Body of pancreas (tissue), 4 donors: ENCODE data around the gene ADORA2B. TPM values are rescaled to one million over a fixed set of nuclear protein-coding genes. Genes with fewer than 3 reads are reported as not detected.
"Not testable (repeated sequence)": the region's sequence is repeated elsewhere in the genome, so short reads cannot be mapped to it uniquely, and the experiment has no call there.

Experiments used
- ATAC-seq: fragments of 150-250 bp; one replicate; pipeline ENCODE4 v1.9.1; 2016
- DNase-seq, 4 donors: peaks; one replicate each; pipeline ENCODE4 v3.0.0-alpha.2; 2019
- H3K27ac ChIP-seq, 4 donors: fragments of 200-600 bp; sonication (generic); 1 replicate in 3 of 4; 2 replicates in 1 of 4; pipeline versions ENCODE4 v1.5.1 to v1.6.1; 2016 to 2019; ENCODE audit warnings: mild to moderate bottlenecking in 1 of 4, mixed read lengths in 1 of 4, moderate library complexity in 1 of 4
- H3K27me3 ChIP-seq, 2 donors: fragments of 200-600 bp; sonication (generic); one replicate each; pipeline ENCODE4 v1.6.0; 2016; ENCODE audit warnings: mild to moderate bottlenecking in 1 of 2
- H3K36me3 ChIP-seq, 2 donors: fragments of 200-600 bp; sonication (generic); replicated peaks in 1 of 2; 2 replicates each; pipeline ENCODE4 v1.5.1; 2016; ENCODE audit warnings: low read depth in 2 of 2; ENCODE audit not compliant: insufficient read depth in 1 of 2
- H3K4me1 ChIP-seq: fragments of 200-600 bp; sonication (generic); one replicate; pipeline ENCODE4 v1.6.0; 2016
- H3K4me3 ChIP-seq, 2 donors: fragments of 200-600 bp; sonication (generic); 1 replicate in 1 of 2; 2 replicates in 1 of 2; pipeline ENCODE4 v1.5.1; 2016 to 2019
- H3K9me3 ChIP-seq, 3 donors: fragments of 200-600 bp; sonication (generic); 1 replicate in 2 of 3; 2 replicates in 1 of 3; pipeline ENCODE4 v1.5.1; 2016
- POLR2A ChIP-seq, 3 donors: fragments of 450-650 bp; IDR thresholded peaks; one replicate each; pipeline ENCODE4 v1.6.1; 2016; ENCODE audit warnings: antibody characterized with exemption in 3 of 3, mild to moderate bottlenecking in 2 of 3
- WGBS, 2 donors: methylation state at CpG; one replicate each; pipeline ENCODE4 v1.1.5; 2017; 5-methylcytosine and 5-hydroxymethylcytosine counted together
- intact Hi-C: fragments of 100-400 bp; cut with DNase I; formaldehyde crosslinking; loops from one replicate; pipeline ENCODE4 v1.15.1; 2023
- total RNA-seq, 2 donors: library from RNA; depleted of rRNA; stranded (reverse); fragments of >200 nt; gene quantifications; one replicate each; pipeline ENCODE4 v1.1.0, GENCODE V29; 2016
- TF ChIP-seq, protein P1 (sequence below), 7 experiments: fragments of 450-650 bp in 4 of 7; fragments of 200-600 bp in 3 of 7; sonication (generic) in 3 of 7; IDR thresholded peaks; one replicate each; pipeline ENCODE4 v1.5.1; 2016 to 2019; ENCODE audit warnings: antibody characterized with exemption in 7 of 7

ADORA2B gene
- total RNA-seq, 2 donors from 2014 or later = 1.3 to 1.8 TPM

DNA sequence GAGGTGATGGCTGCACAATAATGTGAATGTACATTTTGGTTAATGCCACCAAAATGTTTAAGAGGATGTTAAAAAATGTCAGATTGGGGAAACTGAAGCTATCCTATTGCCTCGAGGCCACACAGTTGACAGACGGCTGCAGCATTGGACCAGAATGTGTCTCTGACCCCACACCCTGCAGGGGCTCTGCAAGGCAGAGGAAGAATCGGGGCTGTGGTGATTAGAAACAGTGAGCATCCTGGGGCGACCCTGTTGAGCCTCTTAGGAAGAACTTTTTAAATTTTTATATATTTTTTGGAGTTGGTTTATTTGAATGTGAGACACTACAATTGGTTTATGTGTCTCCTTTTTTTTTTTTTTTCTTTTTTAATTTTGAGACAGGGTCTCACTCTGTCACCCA is 15.0 kb upstream of the ADORA2B start:
- TF ChIP-seq POLR2A (IDR thresholded peaks at IDR 0.05) = no peak
- TF ChIP-seq, protein P1, sequence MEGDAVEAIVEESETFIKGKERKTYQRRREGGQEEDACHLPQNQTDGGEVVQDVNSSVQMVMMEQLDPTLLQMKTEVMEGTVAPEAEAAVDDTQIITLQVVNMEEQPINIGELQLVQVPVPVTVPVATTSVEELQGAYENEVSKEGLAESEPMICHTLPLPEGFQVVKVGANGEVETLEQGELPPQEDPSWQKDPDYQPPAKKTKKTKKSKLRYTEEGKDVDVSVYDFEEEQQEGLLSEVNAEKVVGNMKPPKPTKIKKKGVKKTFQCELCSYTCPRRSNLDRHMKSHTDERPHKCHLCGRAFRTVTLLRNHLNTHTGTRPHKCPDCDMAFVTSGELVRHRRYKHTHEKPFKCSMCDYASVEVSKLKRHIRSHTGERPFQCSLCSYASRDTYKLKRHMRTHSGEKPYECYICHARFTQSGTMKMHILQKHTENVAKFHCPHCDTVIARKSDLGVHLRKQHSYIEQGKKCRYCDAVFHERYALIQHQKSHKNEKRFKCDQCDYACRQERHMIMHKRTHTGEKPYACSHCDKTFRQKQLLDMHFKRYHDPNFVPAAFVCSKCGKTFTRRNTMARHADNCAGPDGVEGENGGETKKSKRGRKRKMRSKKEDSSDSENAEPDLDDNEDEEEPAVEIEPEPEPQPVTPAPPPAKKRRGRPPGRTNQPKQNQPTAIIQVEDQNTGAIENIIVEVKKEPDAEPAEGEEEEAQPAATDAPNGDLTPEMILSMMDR (IDR thresholded peaks at IDR 0.05) = no peak
- no peaks in the 10 kb centered on the region for H3K27me3 ChIP-seq
- DNase-seq (no peak), ATAC-seq (no peak)
- H3K27ac ChIP-seq = no peak overlapping the region
- no peaks in the 10 kb centered on the region for H3K36me3 ChIP-seq
- H3K4me3 ChIP-seq = no peak overlapping the region
- intact Hi-C loops = no loop called here
- H3K9me3 ChIP-seq = no peaks in the 10 kb centered on the region
- 64 to 76% methylated on average over 4 of the region's 4 CpGs for WGBS, 2 donors
- no peaks in the 10 kb centered on the region for H3K4me1 ChIP-seq

DNA sequence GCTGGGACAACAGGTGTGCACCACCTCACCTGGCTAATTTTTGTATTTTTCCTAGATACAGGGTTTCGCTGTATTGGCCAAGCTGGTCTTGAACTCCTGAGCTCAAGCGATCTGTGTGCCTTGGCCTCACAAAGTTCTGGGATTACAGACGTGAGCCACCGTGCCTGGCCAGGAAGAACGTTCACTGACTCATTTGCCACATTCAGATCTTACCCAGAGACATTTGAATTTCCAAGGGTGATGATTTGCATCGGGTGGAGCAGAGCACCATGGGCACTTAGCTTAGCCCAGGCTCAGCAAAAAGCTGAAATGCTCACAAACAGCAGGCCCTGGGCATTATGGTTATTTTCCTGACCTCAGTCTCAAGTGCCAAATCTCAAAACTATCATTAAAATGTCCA is 14.5 kb upstream of the ADORA2B start:
- intact Hi-C loops = no loop called here
- Histone ChIP-seq H3K4me3 (no peak overlapping the region), H3K4me1 (no peaks in the 10 kb centered on the region), H3K9me3 (no peaks in the 10 kb centered on the region), H3K27me3 (no peaks in the 10 kb centered on the region), H3K27ac (no peak overlapping the region), H3K36me3 (no peaks in the 10 kb centered on the region)
- 67 to 85% methylated on average over 6 of the region's 6 CpGs for WGBS, 2 donors
- TF ChIP-seq POLR2A (IDR thresholded peaks at IDR 0.05) = no peak
- TF ChIP-seq, protein P1 (IDR thresholded peaks at IDR 0.05) = no peak
- DNase-seq = no peak
- ATAC-seq = no peak

DNA sequence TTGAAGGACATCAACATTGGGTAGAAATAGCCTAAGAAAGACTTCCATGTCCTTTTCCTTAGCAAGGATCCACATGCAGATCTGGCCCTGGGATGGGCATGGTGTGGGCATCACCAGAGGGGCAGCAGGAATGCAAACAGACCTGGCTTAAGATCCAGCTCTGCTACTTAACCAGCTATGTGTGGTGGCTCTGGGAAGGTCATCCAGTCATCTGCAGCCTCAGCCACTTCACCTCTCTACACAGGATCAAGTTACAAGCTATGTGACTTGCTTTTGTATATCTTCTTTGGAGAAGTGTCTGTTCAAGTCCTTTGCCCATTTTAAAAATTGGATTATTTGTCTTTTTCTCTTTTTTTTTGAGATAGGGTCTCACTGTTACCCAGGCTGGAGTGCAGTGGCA is 13.5 kb upstream of the ADORA2B start:
- Histone ChIP-seq H3K36me3 (no peaks in the 10 kb centered on the region), H3K27ac (no peak overlapping the region), H3K4me3 (no peak overlapping the region), H3K27me3 (no peaks in the 10 kb centered on the region), H3K9me3 (no peaks in the 10 kb centered on the region), H3K4me1 (no peaks in the 10 kb centered on the region)
- no peak for DNase-seq
- ATAC-seq = no peak
- TF ChIP-seq POLR2A (IDR thresholded peaks at IDR 0.05) = no peak
- TF ChIP-seq, protein P1 (IDR thresholded peaks at IDR 0.05) = no peak
- intact Hi-C loops = no loop called here

DNA sequence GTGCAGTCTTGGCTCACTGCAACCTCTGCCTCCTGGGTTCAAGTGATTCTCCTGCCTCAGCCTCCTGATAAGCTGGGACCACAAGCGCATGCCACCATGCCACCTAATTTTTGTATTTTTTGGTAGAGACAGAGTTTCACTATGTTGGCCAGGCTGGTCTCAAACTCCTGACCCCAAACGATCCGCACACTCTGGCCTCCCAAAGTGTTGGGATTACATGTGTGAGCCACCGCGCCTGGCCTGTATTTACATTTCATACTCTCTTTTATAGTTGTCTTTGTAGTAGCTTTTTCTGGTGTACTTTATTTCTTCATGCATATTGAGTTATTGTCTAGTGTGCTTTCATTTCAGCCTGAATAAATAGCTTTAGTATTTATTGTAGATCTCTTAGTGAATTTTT is 10.1 kb upstream of the ADORA2B start:
- H3K9me3 ChIP-seq = no peaks in the 10 kb centered on the region
- WGBS, 2 donors = 92 to 96% methylated on average over 5 of the region's 5 CpGs
- DNase-seq = no peak
- no peak overlapping the region for H3K27ac ChIP-seq
- no peak for ATAC-seq
- intact Hi-C loops = no loop called here
- no peak overlapping the region for H3K4me3 ChIP-seq
- H3K36me3 ChIP-seq = no peaks in the 10 kb centered on the region
- no peaks in the 10 kb centered on the region for H3K27me3 ChIP-seq
- H3K4me1 ChIP-seq = no peaks in the 10 kb centered on the region
- TF ChIP-seq, protein P1 (IDR thresholded peaks at IDR 0.05) = no peak
- TF ChIP-seq POLR2A (IDR thresholded peaks at IDR 0.05) = no peak

DNA sequence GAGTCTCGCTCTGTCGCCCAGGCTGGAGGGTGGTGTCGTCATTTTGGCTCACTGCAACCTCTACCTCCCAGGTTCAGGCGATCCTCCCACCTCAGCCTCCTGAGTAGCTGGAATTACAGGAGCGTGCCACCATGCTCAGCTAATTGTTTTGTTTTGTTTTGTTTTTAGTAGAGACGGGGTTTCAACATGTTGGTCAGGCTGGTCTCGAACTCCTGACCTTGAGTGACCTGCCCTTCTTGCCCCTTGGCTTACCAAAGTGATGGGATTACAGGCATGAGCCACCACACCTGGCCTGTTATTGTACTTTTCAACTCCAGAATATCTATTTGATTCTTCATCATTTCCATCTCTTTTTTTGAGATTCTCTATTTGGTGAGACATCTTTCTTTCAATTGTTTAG is 9.0 kb upstream of the ADORA2B start:
- Histone ChIP-seq H3K27me3 (no peaks in the 10 kb centered on the region), H3K4me1 (no peaks in the 10 kb centered on the region), H3K4me3 (no peak overlapping the region), H3K36me3 (no peaks in the 10 kb centered on the region), H3K9me3 (no peaks in the 10 kb centered on the region), H3K27ac (no peak overlapping the region)
- no peak for ATAC-seq
- DNase-seq = no peak
- TF ChIP-seq POLR2A (IDR thresholded peaks at IDR 0.05) = no peak
- TF ChIP-seq, protein P1 (IDR thresholded peaks at IDR 0.05) = no peak
- intact Hi-C loops = no loop called here
- WGBS, 2 donors = 90 to 93% methylated on average over 7 of the region's 7 CpGs

DNA sequence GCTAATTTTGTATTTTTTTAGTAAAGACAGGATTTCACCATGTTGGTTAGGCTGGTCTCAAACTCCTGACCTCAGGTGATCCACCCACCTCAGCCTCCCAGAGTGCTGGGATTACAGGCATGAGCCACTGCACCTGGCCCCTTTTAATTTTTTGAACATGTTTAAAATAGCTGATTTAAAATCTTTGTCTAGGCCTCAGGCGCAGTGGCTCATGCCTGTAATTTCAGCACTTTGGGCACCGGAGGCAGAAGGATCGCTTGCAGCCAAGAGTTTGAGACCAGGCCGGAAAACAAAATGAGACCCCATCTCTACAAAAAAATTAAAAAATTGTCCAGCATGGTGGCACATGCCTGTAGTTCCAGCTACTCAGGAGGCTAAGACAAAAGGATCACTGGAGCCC is 8.4 kb upstream of the ADORA2B start:
- intact Hi-C loops, ATAC-seq, H3K27ac ChIP-seq, H3K9me3 ChIP-seq, DNase-seq, H3K27me3 ChIP-seq, H3K36me3 ChIP-seq, H3K4me3 ChIP-seq, H3K4me1 ChIP-seq: not testable (repeated sequence)
- WGBS, 2 donors = 92 to 95% methylated on average over 4 of the region's 4 CpGs
